ENCODE measurements around the gene PRIMPOL.

PRIMPOL gene

GRCh38 chr4:184681916-184682315 lies 32.4 kb downstream of the PRIMPOL start:
- Histone ChIP-seq H3K9ac (ENCODE audit: low read length) (no peak overlapping the region), H3K4me1 (ENCODE audit: low read length) (no peaks in the 10 kb centered on the region), H3K27ac (ENCODE audit: low read length) (no peak overlapping the region), H3K4me2 (ENCODE audit: low read length) (no peak overlapping the region), H3K4me3 (ENCODE audit: low read length) (no peak overlapping the region), H2AFZ (ENCODE audit: low read depth, low read length) (no peak overlapping the region), H4K20me1 (ENCODE audit: insufficient read depth, low read length) (no peaks in the 10 kb centered on the region), H3K36me3 (replicated peaks; ENCODE audit: low read depth, low read length) (no peaks in the 10 kb centered on the region), H3K79me2 (ENCODE audit: low read length) (no peaks in the 10 kb centered on the region), H3K27me3 (ENCODE audit: low read depth, low read length) (no peaks in the 10 kb centered on the region), H3K9me3 (ENCODE audit: insufficient read depth, low read length) (no peaks in the 10 kb centered on the region)
- TF ChIP-seq CTCF (IDR thresholded peaks at IDR 0.05; ENCODE audit: low read depth, low read length) (no peak), EZH2phosphoT487 (IDR thresholded peaks at IDR 0.05; ENCODE audit: low read depth) (no peak)

- no peak overlapping the region for H2AFZ ChIP-seq (ENCODE audit: low read depth, low read length)
- H3K79me2 ChIP-seq (ENCODE audit: low read length): no peaks in the 10 kb centered on the region
- H3K4me3 ChIP-seq (ENCODE audit: low read length): no peak overlapping the region
- no peaks in the 10 kb centered on the region for H3K36me3 ChIP-seq (replicated peaks; ENCODE audit: low read depth, low read length)
- no peaks in the 10 kb centered on the region for H3K27me3 ChIP-seq (ENCODE audit: low read depth, low read length)
- no peak for TF ChIP-seq EZH2phosphoT487 (IDR thresholded peaks at IDR 0.05; ENCODE audit: low read depth)
- no peak for TF ChIP-seq CTCF (IDR thresholded peaks at IDR 0.05; ENCODE audit: low read depth, low read length)
- no peaks in the 10 kb centered on the region for H3K4me1 ChIP-seq (ENCODE audit: low read length)
- H3K9ac ChIP-seq (ENCODE audit: low read length): no peak overlapping the region
- no peak overlapping the region for H3K4me2 ChIP-seq (ENCODE audit: low read length)
- H3K9me3 ChIP-seq (ENCODE audit: insufficient read depth, low read length): no peaks in the 10 kb centered on the region
- H3K27ac ChIP-seq (ENCODE audit: low read length): no peak overlapping the region
- no peaks in the 10 kb centered on the region for H4K20me1 ChIP-seq (ENCODE audit: insufficient read depth, low read length)
These were observed 35.1 kb downstream of the PRIMPOL start for GRCh38 chr4:184684491-184685189.

GRCh38 chr4:184688005-184688404 lies 38.5 kb downstream of the PRIMPOL start:
- Histone ChIP-seq H3K27ac (ENCODE audit: low read length) (no peak overlapping the region), H4K20me1 (ENCODE audit: insufficient read depth, low read length) (no peaks in the 10 kb centered on the region), H3K9me3 (ENCODE audit: insufficient read depth, low read length) (no peaks in the 10 kb centered on the region), H3K27me3 (ENCODE audit: low read depth, low read length) (no peaks in the 10 kb centered on the region), H3K79me2 (ENCODE audit: low read length) (no peaks in the 10 kb centered on the region), H3K4me1 (ENCODE audit: low read length) (no peaks in the 10 kb centered on the region), H3K4me2 (ENCODE audit: low read length) (no peak overlapping the region), H2AFZ (ENCODE audit: low read depth, low read length) (no peak overlapping the region), H3K36me3 (replicated peaks; ENCODE audit: low read depth, low read length) (no peaks in the 10 kb centered on the region), H3K9ac (ENCODE audit: low read length) (no peak overlapping the region), H3K4me3 (ENCODE audit: low read length) (no peak overlapping the region)
- TF ChIP-seq EZH2phosphoT487 (IDR thresholded peaks at IDR 0.05; ENCODE audit: low read depth) (no peak), CTCF (IDR thresholded peaks at IDR 0.05; ENCODE audit: low read depth, low read length) (no peak)

- Histone ChIP-seq H3K79me2 (ENCODE audit: low read length) (no peaks in the 10 kb centered on the region), H2AFZ (ENCODE audit: low read depth, low read length) (no peak overlapping the region), H3K36me3 (replicated peaks; ENCODE audit: low read depth, low read length) (no peaks in the 10 kb centered on the region), H3K9me3 (ENCODE audit: insufficient read depth, low read length) (no peaks in the 10 kb centered on the region), H3K27me3 (ENCODE audit: low read depth, low read length) (no peaks in the 10 kb centered on the region), H3K4me1 (ENCODE audit: low read length) (no peaks in the 10 kb centered on the region), H3K27ac (ENCODE audit: low read length) (no peak overlapping the region), H3K4me3 (ENCODE audit: low read length) (no peak overlapping the region), H3K4me2 (ENCODE audit: low read length) (no peak overlapping the region), H4K20me1 (ENCODE audit: insufficient read depth, low read length) (no peaks in the 10 kb centered on the region), H3K9ac (ENCODE audit: low read length) (no peak overlapping the region)
- TF ChIP-seq EZH2phosphoT487 (IDR thresholded peaks at IDR 0.05; ENCODE audit: low read depth): no peak
- TF ChIP-seq CTCF (IDR thresholded peaks at IDR 0.05; ENCODE audit: low read depth, low read length): no peak
These were observed 38.9 kb downstream of the PRIMPOL start for GRCh38 chr4:184688447-184688846.
